Kidney (tissue), 14 donors: ENCODE results near the gene USH2A. TPM values are rescaled to one million over a fixed set of nuclear protein-coding genes. Genes with fewer than 3 reads are reported as not detected.

Source experiments
- DNase-seq, 5 donors: peaks; one replicate each; pipeline ENCODE4 v3.0.0-alpha.2; 2013 to 2020
- FAIRE-seq: peaks from 2 replicates; lab custom pipeline; 2012; peaks lifted over from hg19 to GRCh38; lab: Jason Lieb, UNC
- H3K27ac ChIP-seq, 2 donors: one replicate each; pipeline ENCODE4 v1.7.0; 2013; ENCODE audit warnings: low read depth in 2 of 2, low read length in 2 of 2, inconsistent platforms in 1 of 2
- H3K27me3 ChIP-seq: one replicate; pipeline ENCODE4 v1.7.1; 2013; ENCODE audit warnings: low read length, inconsistent platforms; ENCODE audit not compliant: control insufficient read depth, insufficient read depth
- H3K36me3 ChIP-seq, 3 donors: one replicate each; pipeline versions ENCODE4 v1.7.0 to v1.7.1; 2013; ENCODE audit warnings: low read length in 3 of 3, control low read depth in 1 of 3, inconsistent platforms in 1 of 3; ENCODE audit not compliant: insufficient read depth in 3 of 3, control insufficient read depth in 2 of 3
- H3K4me1 ChIP-seq, 3 donors: one replicate each; pipeline versions ENCODE4 v1.7.0 to v1.7.1; 2013; ENCODE audit warnings: low read length in 3 of 3, inconsistent platforms in 1 of 3, low read depth in 1 of 3; ENCODE audit not compliant: control insufficient read depth in 2 of 3, insufficient read depth in 2 of 3
- H3K4me3 ChIP-seq, 3 donors: one replicate each; pipeline versions ENCODE4 v1.7.0 to v1.8.1; 2013; ENCODE audit warnings: low read length in 3 of 3, control low read depth in 1 of 3, inconsistent platforms in 1 of 3
- H3K9ac ChIP-seq, 3 donors: one replicate each; pipeline versions ENCODE4 v1.7.0 to v1.7.1; 2013; ENCODE audit warnings: low read length in 3 of 3, control low read depth in 1 of 3, inconsistent platforms in 1 of 3
- H3K9me3 ChIP-seq, 3 donors: one replicate each; pipeline versions ENCODE4 v1.7.0 to v1.7.1; 2013; ENCODE audit warnings: low read length in 3 of 3, control low read depth in 1 of 3, inconsistent platforms in 1 of 3; ENCODE audit not compliant: control insufficient read depth in 2 of 3, insufficient read depth in 1 of 3
- intact Hi-C: fragments of 100-400 bp; cut with DNase I; formaldehyde crosslinking; loops from one replicate; pipeline ENCODE4 v1.11.1; 2022
- polyA plus RNA-seq: library from polyadenylated mRNA; stranded (reverse); fragments of 350-450 nt; fragmentation: Illumina TruSeq; extraction: RNeasy Lipid Tissue Mini Kit (QIAGEN cat#74804); gene quantifications from one replicate; pipeline ENCODE4 v1.2.3, GENCODE V29; 2014; ENCODE audit warnings: low read depth, low replicate concordance; ENCODE audit not compliant: insufficient read depth
- total RNA-seq: library from RNA; stranded (reverse); fragmentation: NEBNext Ultra II Directional; extraction: Animal tissue kit (Norgen Biotek cat#: 25700); gene quantifications from one replicate; pipeline ENCODE4 v1.2.1, GENCODE V29; 2021
- TF ChIP-seq, protein P1 (sequence below): IDR thresholded peaks from 3 replicates; pipeline ENCODE4 v1.5.1; 2012; ENCODE audit warnings: mild to moderate bottlenecking, moderate library complexity, borderline replicate concordance; ENCODE audit not compliant: insufficient read depth; ENCODE audit errors: extremely low read depth
- donor health status: control.
- donor health status: control.
- donor health status: control.
- donor health status: control.
- donor health status: control.
- donor health status: DM: yes; HTN: yes; CAD: no.
- donor health status: Normal renal cell carcinoma (clear cell type).

USH2A gene
- total and polyA plus RNA-seq, 2 donors from 2014 or later, result 0.06 TPM; not detected in 1

DNA sequence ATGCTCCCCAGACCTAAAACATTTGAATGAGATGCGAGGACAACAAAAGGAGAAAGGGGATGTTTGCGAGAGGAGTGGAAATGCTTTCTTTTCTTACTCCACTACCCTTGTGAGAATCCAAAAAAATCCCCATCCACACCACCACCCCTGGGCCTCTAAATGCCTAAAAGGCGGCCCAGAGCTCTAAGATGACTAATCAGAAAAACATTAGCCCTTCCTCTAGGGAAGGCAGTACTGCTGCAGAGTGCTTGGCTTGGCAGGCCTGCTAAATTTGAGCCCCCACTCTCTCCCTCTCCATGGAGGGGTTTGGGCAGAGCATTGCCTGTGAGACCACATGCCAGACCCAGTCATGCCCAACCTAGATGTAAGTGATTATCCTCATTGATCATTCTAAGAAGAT lies 347.9 kb downstream of the USH2A start:
- FAIRE-seq (no peak), DNase-seq (no peak)
- H3K4me3 ChIP-seq, result no peak overlapping the region
- no peaks in the 10 kb centered on the region for H3K27me3 ChIP-seq
- intact Hi-C loops, result no loop called here
- no peaks in the 10 kb centered on the region for H3K4me1 ChIP-seq
- no peak overlapping the region for H3K9ac ChIP-seq
- H3K9me3 ChIP-seq, result no peaks in the 10 kb centered on the region
- no peaks in the 10 kb centered on the region for H3K36me3 ChIP-seq
- no peak overlapping the region for H3K27ac ChIP-seq
- TF ChIP-seq, protein P1, sequence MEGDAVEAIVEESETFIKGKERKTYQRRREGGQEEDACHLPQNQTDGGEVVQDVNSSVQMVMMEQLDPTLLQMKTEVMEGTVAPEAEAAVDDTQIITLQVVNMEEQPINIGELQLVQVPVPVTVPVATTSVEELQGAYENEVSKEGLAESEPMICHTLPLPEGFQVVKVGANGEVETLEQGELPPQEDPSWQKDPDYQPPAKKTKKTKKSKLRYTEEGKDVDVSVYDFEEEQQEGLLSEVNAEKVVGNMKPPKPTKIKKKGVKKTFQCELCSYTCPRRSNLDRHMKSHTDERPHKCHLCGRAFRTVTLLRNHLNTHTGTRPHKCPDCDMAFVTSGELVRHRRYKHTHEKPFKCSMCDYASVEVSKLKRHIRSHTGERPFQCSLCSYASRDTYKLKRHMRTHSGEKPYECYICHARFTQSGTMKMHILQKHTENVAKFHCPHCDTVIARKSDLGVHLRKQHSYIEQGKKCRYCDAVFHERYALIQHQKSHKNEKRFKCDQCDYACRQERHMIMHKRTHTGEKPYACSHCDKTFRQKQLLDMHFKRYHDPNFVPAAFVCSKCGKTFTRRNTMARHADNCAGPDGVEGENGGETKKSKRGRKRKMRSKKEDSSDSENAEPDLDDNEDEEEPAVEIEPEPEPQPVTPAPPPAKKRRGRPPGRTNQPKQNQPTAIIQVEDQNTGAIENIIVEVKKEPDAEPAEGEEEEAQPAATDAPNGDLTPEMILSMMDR, result no peak

DNA sequence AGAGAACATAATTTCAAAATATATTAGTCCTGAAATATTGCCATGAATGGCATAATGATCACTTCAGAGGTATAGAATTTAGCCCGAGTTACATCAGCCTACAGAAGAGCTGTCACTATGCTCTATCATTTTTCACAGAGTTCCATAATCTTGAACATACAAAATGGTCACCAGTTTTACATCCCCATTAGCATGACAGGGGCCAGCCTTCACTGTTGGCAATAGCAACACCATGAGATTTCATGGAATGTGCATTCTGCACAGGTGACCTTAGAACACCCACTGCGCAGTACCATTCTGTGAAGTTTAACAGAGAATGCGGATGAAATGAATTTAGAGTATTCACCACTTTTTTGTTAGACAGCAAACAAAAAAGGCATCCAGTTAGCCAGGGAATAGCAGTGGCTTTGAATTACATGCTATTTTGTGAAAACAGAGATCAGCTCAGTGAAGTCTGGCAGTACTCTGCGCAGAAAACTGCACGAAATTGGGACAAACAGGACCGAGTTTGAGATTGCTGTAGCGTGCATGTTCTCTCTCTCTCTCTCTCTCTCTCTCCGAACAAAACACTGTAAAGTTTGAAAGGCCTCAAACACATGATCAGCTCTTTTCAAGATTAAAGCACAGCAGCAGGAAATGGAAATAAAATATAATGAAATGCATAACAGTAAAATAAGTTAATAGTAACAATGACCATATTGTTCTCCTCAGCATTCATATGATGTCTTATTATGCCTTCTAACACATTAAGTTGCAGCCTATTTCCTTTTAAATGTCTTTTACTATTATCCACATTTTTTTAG lies 349.3 kb downstream of the USH2A start:
- no peak overlapping the region for H3K27ac ChIP-seq
- no peaks in the 10 kb centered on the region for H3K27me3 ChIP-seq
- intact Hi-C loops, result no loop called here
- no peaks in the 10 kb centered on the region for H3K9me3 ChIP-seq
- H3K4me3 ChIP-seq, result no peak overlapping the region
- TF ChIP-seq, protein P1, result no peak
- FAIRE-seq (no peak), DNase-seq (peak in 1 of 5 donors; percentile 13)
- H3K4me1 ChIP-seq, result no peaks in the 10 kb centered on the region
- H3K36me3 ChIP-seq, result no peaks in the 10 kb centered on the region
- no peak overlapping the region for H3K9ac ChIP-seq

DNA sequence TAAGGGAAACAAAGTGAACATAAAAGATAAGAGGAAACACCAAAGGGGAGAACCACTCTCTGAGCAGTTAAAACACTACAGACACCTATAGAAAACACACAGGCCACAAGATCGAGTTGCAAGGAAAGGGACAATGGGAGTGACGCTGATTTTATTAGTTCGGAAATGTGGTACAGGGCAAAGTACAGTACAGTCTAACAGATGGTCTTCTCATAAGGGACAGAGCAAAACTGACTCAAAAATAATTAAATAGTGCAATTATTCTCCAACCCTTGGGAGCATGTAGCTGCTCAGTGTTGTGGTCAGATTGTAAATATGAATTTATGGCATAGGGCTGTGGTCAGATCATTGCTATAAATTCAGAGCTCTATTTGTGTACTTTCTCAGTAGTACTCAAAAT lies 352.0 kb downstream of the USH2A start:
- H3K4me3 ChIP-seq, result no peak overlapping the region
- intact Hi-C loops, result no loop called here
- H3K36me3 ChIP-seq, result no peaks in the 10 kb centered on the region
- H3K4me1 ChIP-seq, result no peaks in the 10 kb centered on the region
- no peaks in the 10 kb centered on the region for H3K9me3 ChIP-seq
- H3K27me3 ChIP-seq, result no peaks in the 10 kb centered on the region
- no peak overlapping the region for H3K27ac ChIP-seq
- no peak for FAIRE-seq
- no peak overlapping the region for H3K9ac ChIP-seq
- TF ChIP-seq, protein P1, result no peak
- peak in 2 of 5 donors; percentile 40 to 54 for DNase-seq
